NCI-H146 (cell line): Measurements from ENCODE around the gene MRPL14.

Experiments
- DNase-seq: peaks from one replicate; lab custom pipeline; 2025; lab: John Stamatoyannopoulos, UW

MRPL14 gene

DNA sequence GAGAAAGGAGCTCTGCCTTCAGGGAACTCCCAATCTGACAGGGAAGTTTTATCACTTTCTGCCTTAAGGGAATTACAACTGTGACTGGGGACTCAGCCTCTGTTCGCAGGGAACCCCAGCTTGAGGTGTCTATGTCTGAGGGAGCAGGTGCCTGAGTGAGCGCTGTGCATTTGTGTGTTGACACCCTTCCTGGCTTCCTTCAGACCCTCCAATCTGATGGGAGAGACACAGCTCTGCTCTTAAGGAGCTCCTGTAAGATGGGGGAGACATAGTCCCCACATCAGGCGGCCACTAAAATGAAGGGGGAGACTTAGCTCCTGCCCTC, 62.3 kb downstream of the MRPL14 start:
- DNase-seq, result no peak

DNA sequence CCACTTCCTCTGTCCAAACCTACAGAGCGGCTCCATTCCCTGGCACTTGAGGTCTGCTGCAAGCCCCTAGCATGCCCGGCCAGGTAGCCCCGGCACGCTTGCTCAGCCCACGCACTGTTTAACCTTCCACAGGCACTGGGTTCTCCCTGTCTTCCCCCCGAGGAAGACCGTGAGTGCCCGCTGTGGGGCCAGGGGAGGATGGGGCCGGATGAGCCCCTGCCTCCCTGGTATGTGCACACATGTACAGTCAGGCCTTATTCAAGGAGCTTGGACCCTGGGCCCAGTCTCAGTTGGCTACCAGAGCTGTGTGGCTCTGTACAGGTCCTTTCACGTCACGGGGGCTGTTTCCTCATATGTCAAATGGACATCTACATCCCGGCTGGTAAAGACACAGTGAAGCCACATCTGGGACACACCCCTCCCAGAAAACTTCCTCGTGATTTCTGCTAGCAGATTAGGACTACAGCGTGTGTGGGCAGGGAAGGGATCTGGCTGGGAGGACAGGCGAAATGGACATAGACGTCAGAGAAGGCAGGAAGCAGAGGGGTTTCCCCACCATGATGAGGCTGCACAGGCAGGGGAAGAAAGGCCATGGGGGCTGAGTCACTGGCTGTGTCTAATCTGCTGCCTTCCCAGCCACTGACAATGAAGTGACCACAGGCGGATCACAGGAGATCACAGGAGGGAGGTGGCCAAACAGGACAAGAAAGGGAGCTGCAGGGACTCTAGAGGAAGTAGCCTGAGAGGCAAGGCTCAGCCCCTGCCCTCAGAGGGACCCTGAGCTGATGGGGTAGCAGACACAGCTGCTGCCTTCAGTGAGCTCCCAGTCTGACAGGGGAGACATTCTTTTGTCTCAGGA, 62.9 kb downstream of the MRPL14 start:
- no peak for DNase-seq

DNA sequence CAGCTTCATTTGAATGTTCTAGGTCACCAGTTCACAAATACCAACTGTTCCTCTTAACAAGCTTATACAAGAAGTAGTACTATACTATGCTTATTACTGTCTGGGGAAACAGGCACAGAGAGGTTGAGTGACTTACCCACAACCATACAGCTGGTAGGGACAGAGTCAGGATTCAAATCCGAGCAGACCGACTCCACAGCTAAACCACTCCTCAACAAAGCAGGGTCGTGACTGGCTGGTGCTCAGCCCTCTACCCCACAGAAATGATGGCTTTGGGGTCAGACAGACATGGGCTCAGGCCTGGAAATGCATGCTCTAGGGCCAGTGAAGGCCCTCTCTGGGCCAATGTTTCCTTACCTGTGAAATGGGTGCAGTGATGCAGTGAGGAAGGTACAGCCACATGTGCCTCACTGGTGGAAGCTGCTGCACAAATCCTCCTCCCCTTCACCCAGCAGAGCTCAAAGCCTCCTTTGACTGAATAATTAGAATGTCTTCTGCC, 63.6 kb downstream of the MRPL14 start:
- no peak for DNase-seq
